ENCODE measurements around the gene ALKAL2. TPM values are rescaled to one million over a fixed set of nuclear protein-coding genes. Genes with fewer than 3 reads are reported as not detected.
A peak's percentile ranks its signal among the peaks of the same experiment; 100 is the strongest.
"Not testable (repeated sequence)": the region's sequence is repeated elsewhere in the genome, so short reads cannot be mapped to it uniquely, and the experiment has no call there.

The ALKAL2 gene
- 10 to 100 TPM in 2 of 4 donors, 1 to 10 TPM in 2; 3.3 to 82.6 (median 19.0) TPM for total RNA-seq

DNA sequence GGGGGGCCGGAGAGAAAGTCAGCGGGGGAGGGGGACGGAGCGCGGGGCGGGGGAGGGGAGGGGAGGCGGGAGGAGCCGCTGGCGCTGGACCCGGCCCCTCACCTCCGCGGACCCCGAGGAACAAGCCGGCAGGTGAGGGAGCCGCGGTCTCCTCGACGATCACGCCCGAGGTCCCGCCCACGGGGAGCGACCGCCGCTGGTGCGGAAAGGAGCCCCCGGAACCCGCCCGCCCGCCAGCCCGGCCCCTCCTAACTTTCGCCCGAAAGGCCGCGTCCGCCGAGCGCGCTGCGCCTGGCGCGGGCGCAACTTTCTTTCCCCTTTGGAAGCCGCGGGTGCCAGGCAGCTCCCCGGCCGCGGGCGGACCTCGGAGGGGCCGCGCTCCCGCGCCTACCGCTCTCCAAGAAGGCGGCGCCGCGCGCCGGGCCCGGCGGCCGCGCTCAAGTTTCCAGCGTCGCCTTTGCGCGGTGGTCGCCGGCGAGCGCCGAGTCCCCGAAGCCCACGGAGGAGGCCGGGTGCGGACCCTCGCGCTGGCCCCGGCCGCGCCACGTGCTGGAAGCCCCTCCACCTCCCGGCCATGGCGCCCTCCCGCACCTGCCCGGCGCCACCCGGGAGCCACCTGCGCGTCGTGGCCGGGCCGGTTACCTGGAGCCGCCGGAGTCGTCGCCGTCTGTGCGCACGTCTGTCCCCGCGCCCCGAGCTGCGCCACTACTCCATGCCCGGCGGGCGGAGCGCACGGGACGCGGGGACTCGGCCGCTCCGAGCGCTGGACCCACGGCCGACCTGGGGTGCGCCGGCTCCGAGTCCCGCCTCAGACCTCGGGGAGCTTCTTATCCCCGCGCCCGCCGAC, at the start of gene ALKAL2:
TSS of gene ALKAL2 (minus strand) at position 181 of the 847 bp plus-strand sequence. CDS start 256 bp downstream, outside the sequence.
- Histone ChIP-seq H3K36me3 (no peaks in the 10 kb centered on the region), H3K9me3 (no peaks in the 10 kb centered on the region), H3K27me3 (no peaks in the 10 kb centered on the region), H3K27ac (peak within 1 kb of the TSS; percentile 73 to 95), H3K4me1 (peaks cover 0 to 12% of the 10 kb centered on the region in 2 donors), H3K4me3 (peak within 1 kb of the TSS; percentile 21 to 73)
- DNase-seq: peak; percentile 48 to 50
- TF ChIP-seq CTCF (IDR thresholded peaks at IDR 0.05): no peak
- no peak for TF ChIP-seq POLR2A (IDR thresholded peaks at IDR 0.05)
- intact Hi-C loops (cut with DNase I; ENCODE audit: low total_unique reads): no loop called here

DNA sequence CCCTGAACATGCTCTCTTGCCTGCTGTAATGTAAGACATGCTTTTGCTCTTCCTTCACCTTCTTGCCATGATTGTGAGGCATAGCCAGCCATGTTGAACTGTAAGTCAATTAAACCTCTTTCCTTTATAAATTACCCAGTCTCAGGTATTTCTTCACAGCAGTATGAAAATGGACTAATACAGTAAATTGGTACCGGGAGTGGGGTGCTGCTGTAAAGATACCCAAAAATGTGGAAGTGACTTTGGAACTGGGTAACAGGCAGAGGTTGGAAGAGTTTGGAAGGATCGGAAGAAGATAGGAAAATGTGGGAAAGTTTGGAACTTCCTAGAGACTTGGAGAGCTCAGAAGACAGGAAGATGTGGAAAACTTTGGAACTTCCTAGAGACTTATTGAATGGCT, 49.1 kb upstream of the ALKAL2 start:
- H3K27me3 ChIP-seq; H3K4me3 ChIP-seq; H3K27ac ChIP-seq; DNase-seq; intact Hi-C loops (cut with DNase I; ENCODE audit: low total_unique reads); H3K4me1 ChIP-seq; H3K9me3 ChIP-seq; H3K36me3 ChIP-seq: not testable (repeated sequence)

DNA sequence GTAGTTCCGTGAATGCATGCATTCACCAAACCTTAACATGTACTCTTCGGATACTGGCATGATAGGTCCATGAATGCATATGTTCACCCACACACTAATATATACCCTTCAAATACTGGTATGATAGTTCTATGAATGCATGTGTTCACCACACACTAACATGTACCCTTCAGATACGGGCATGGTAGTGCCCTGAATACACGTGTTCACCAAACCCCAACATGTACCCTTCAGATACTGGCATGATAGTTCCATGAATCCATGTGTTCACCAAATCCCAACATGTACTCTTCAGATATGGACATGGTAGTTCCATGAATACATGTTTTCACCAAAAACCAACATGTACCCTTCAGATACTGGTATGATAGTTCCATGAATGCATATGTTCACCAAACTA, 48.5 kb upstream of the ALKAL2 start:
- Histone ChIP-seq H3K36me3 (no peaks in the 10 kb centered on the region), H3K27ac (no peak overlapping the region), H3K4me1 (no peaks in the 10 kb centered on the region), H3K27me3 (no peaks in the 10 kb centered on the region), H3K9me3 (no peaks in the 10 kb centered on the region), H3K4me3 (no peak overlapping the region)
- TF ChIP-seq POLR2A (IDR thresholded peaks at IDR 0.05) (no peak), CTCF (IDR thresholded peaks at IDR 0.05) (no peak)
- DNase-seq: no peak
- intact Hi-C loops (cut with DNase I; ENCODE audit: low total_unique reads): no loop called here

DNA sequence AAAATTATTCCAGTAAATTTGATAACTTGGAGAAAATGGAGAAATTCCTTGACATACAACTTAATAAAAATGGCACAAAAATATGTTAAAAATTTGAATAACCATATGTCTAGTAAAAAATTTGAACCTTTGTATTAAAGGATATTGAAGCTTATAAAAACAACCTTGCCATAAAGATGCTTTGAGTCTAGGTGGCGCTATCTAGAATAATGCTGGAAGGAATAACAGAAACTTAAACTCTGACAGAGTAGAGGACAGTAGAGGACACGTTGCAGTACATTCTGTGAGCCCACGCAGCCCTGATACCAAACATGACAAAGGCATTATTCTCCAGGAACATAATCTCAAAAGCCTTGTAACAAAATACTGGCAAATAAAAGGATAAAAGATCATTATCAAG, 44.7 kb upstream of the ALKAL2 start:
- Histone ChIP-seq H3K4me3 (no peak overlapping the region), H3K27ac (no peak overlapping the region), H3K9me3 (no peaks in the 10 kb centered on the region), H3K27me3 (no peaks in the 10 kb centered on the region), H3K4me1 (no peaks in the 10 kb centered on the region), H3K36me3 (no peaks in the 10 kb centered on the region)
- intact Hi-C loops (cut with DNase I; ENCODE audit: low total_unique reads): no loop called here
- no peak for TF ChIP-seq CTCF (IDR thresholded peaks at IDR 0.05)
- DNase-seq: no peak

DNA sequence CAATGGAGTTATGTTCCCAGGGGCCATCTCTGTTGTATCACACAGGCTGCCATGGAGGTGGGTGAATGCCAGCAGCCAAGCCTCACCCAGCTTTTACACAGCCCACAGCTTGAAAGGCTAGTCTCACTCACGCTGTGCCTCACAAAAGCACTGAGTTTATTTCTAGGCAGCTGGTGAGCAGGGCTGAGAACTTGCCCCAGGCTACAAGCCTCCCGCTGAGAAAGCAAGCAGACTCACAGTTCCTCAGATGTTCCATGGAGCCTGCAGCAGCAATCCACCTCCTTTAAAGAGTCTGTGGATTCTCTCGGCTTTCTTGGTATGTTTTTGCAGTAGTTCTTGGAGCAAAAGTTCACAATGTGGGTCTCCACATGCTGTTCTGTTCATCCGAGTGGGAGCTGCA, 40.9 kb upstream of the ALKAL2 start:
- no peaks in the 10 kb centered on the region for H3K4me1 ChIP-seq
- no peak overlapping the region for H3K4me3 ChIP-seq
- H3K27ac ChIP-seq: no peak overlapping the region
- H3K9me3 ChIP-seq: no peaks in the 10 kb centered on the region
- intact Hi-C loops (cut with DNase I; ENCODE audit: low total_unique reads): no loop called here
- no peak for DNase-seq
- no peaks in the 10 kb centered on the region for H3K27me3 ChIP-seq
- no peaks in the 10 kb centered on the region for H3K36me3 ChIP-seq
- TF ChIP-seq POLR2A (IDR thresholded peaks at IDR 0.05) (no peak), CTCF (IDR thresholded peaks at IDR 0.05) (no peak)
